DOHH2 (cell line): ENCODE measurements around the gene GNAT3.

Source experiments
- H3F3A ChIP-seq: fragments of 200-600 bp; sonication (generic), shearing (Covaris generic); 2 replicates; pipeline ENCODE4 v1.6.0; 2016; ENCODE audit warnings: antibody characterized with exemption, mild to moderate bottlenecking; ENCODE audit not compliant: control insufficient read depth, insufficient read depth
- H3K27ac ChIP-seq: fragments of 200-600 bp; sonication (generic); 2 replicates; pipeline ENCODE4 v1.5.1; 2014; ENCODE audit warnings: low read depth, mild to moderate bottlenecking, low read length, moderate library complexity
- H3K27me3 ChIP-seq: fragments of 200-600 bp; sonication (generic); 2 replicates; pipeline ENCODE4 v1.6.1; 2014; ENCODE audit warnings: mild to moderate bottlenecking, low read length, mixed read lengths; ENCODE audit not compliant: control insufficient read depth
- H3K36me3 ChIP-seq: fragments of 200-600 bp; sonication (generic); 2 replicates; pipeline ENCODE4 v1.6.1; 2014; ENCODE audit warnings: mild to moderate bottlenecking, low read length, moderate library complexity, mixed read lengths; ENCODE audit not compliant: control insufficient read depth
- H3K4me1 ChIP-seq: fragments of 200-600 bp; sonication (generic); 2 replicates; pipeline ENCODE4 v1.6.1; 2014; ENCODE audit warnings: mild to moderate bottlenecking, low read length, mixed read lengths; ENCODE audit not compliant: control insufficient read depth
- H3K4me2 ChIP-seq: fragments of 200-600 bp; sonication (generic); 2 replicates; pipeline ENCODE4 v1.6.0; 2014; ENCODE audit warnings: mild to moderate bottlenecking, low read length, moderate library complexity
- H3K4me3 ChIP-seq: fragments of 200-600 bp; sonication (generic); 2 replicates; pipeline ENCODE4 v1.5.1; 2014; ENCODE audit warnings: mild to moderate bottlenecking, low read length, mixed read lengths
- H3K79me2 ChIP-seq: fragments of 200-600 bp; sonication (generic); 2 replicates; pipeline ENCODE4 v1.6.1; 2014; ENCODE audit warnings: mild to moderate bottlenecking, low read length, mixed read lengths; ENCODE audit not compliant: control insufficient read depth
- H3K9me2 ChIP-seq: fragments of 200-600 bp; sonication (generic); replicated peaks from 2 replicates; pipeline ENCODE4 v1.6.1; 2014; ENCODE audit warnings: mild to moderate bottlenecking, low read length, mixed read lengths; ENCODE audit not compliant: control insufficient read depth
- H3K9me3 ChIP-seq: fragments of 200-600 bp; sonication (generic); 2 replicates; pipeline ENCODE4 v1.6.1; 2014; ENCODE audit warnings: antibody characterized with exemption, low read length, mixed read lengths; ENCODE audit not compliant: control insufficient read depth, insufficient read depth
- H4K20me1 ChIP-seq: fragments of 200-600 bp; sonication (generic); 2 replicates; pipeline ENCODE4 v1.6.0; 2014; ENCODE audit warnings: low read depth, mild to moderate bottlenecking, antibody characterized with exemption, low read length, moderate library complexity; ENCODE audit not compliant: control insufficient read depth, insufficient read depth
- CTCF ChIP-seq: fragments of 200-600 bp; sonication (generic); IDR thresholded peaks from one replicate; pipeline ENCODE4 v1.5.1; 2014; ENCODE audit warnings: antibody characterized with exemption, mild to moderate bottlenecking, low read depth, low read length; ENCODE audit not compliant: poor library complexity, severe bottlenecking
- EZH2phosphoT487 ChIP-seq: fragments of 200-600 bp; sonication (generic); IDR thresholded peaks from 2 replicates; pipeline ENCODE4 v1.6.1; 2017; ENCODE audit warnings: borderline replicate concordance, mild to moderate bottlenecking, antibody characterized with exemption, low read length, moderate library complexity, mixed read lengths

Gene GNAT3

GRCh38 chr7:80540836-80541235 is 29.0 kb upstream of the GNAT3 start:
- TF ChIP-seq EZH2phosphoT487 = no peak
- TF ChIP-seq CTCF = no peak
- Histone ChIP-seq H3K79me2 (no peaks in the 10 kb centered on the region), H3K4me1 (no peaks in the 10 kb centered on the region), H3K9me3 (no peaks in the 10 kb centered on the region), H3K9me2 (no peaks in the 10 kb centered on the region), H3K27me3 (no peaks in the 10 kb centered on the region), H3F3A (no peaks in the 10 kb centered on the region), H3K27ac (no peak overlapping the region), H4K20me1 (no peaks in the 10 kb centered on the region), H3K36me3 (no peaks in the 10 kb centered on the region), H3K4me3 (no peak overlapping the region), H3K4me2 (no peak overlapping the region)

GRCh38 chr7:80537091-80537490 is 25.2 kb upstream of the GNAT3 start:
- no peaks in the 10 kb centered on the region for H3K36me3 ChIP-seq
- no peaks in the 10 kb centered on the region for H4K20me1 ChIP-seq
- H3K9me2 ChIP-seq = no peaks in the 10 kb centered on the region
- H3K4me2 ChIP-seq = no peak overlapping the region
- no peak overlapping the region for H3K27ac ChIP-seq
- H3K9me3 ChIP-seq = no peaks in the 10 kb centered on the region
- H3F3A ChIP-seq = no peaks in the 10 kb centered on the region
- no peaks in the 10 kb centered on the region for H3K27me3 ChIP-seq
- no peaks in the 10 kb centered on the region for H3K79me2 ChIP-seq
- no peak overlapping the region for H3K4me3 ChIP-seq
- H3K4me1 ChIP-seq = no peaks in the 10 kb centered on the region
- TF ChIP-seq CTCF (no peak), EZH2phosphoT487 (no peak)

GRCh38 chr7:80536426-80536825 is 24.6 kb upstream of the GNAT3 start:
- Histone ChIP-seq H3K4me3 (no peak overlapping the region), H3F3A (no peaks in the 10 kb centered on the region), H3K4me1 (no peaks in the 10 kb centered on the region), H4K20me1 (no peaks in the 10 kb centered on the region), H3K27me3 (no peaks in the 10 kb centered on the region), H3K9me2 (no peaks in the 10 kb centered on the region), H3K79me2 (no peaks in the 10 kb centered on the region), H3K36me3 (no peaks in the 10 kb centered on the region), H3K9me3 (no peaks in the 10 kb centered on the region), H3K4me2 (no peak overlapping the region), H3K27ac (no peak overlapping the region)
- TF ChIP-seq EZH2phosphoT487 (no peak), CTCF (no peak)

GRCh38 chr7:80533287-80533686 is 21.4 kb upstream of the GNAT3 start:
- H3K36me3 ChIP-seq = no peaks in the 10 kb centered on the region

More at GRCh38 chr7:80533287-80533686, 21.4 kb upstream of the GNAT3 start:
- TF ChIP-seq EZH2phosphoT487 (no peak), CTCF (no peak)
- Histone ChIP-seq H3K4me2 (no peak overlapping the region), H3K79me2 (no peaks in the 10 kb centered on the region), H3F3A (no peaks in the 10 kb centered on the region), H3K9me3 (no peaks in the 10 kb centered on the region), H3K27ac (no peak overlapping the region), H3K4me3 (no peak overlapping the region), H3K9me2 (no peaks in the 10 kb centered on the region), H4K20me1 (no peaks in the 10 kb centered on the region), H3K27me3 (no peaks in the 10 kb centered on the region), H3K4me1 (no peaks in the 10 kb centered on the region)
